HG03565 (cell line): ENCODE measurements around the gene SLC1A1.

Experiments used
- ATAC-seq: cut with Tn5 transposase; IDR thresholded peaks from one replicate; pipeline ENCODE4 v1.9.1; 2021; ENCODE audit warnings: mild to moderate bottlenecking, moderate library complexity; ENCODE audit not compliant: unreplicated experiment

Gene SLC1A1

GRCh38 chr9:4614627-4615026 is 124.4 kb downstream of the SLC1A1 start:
- no peak for ATAC-seq

GRCh38 chr9:4615251-4615650 is 125.0 kb downstream of the SLC1A1 start:
- ATAC-seq = no peak

- no peak for ATAC-seq
Measured at GRCh38 chr9:4615778-4616177, 125.5 kb downstream of the SLC1A1 start.

GRCh38 chr9:4617752-4618151 is 127.5 kb downstream of the SLC1A1 start:
- ATAC-seq = no peak

GRCh38 chr9:4618700-4619099 is 128.4 kb downstream of the SLC1A1 start:
- no peak for ATAC-seq

GRCh38 chr9:4620057-4620765 is 129.9 kb downstream of the SLC1A1 start:
- no peak for ATAC-seq

GRCh38 chr9:4620881-4621555 is 130.8 kb downstream of the SLC1A1 start:
- no peak for ATAC-seq

GRCh38 chr9:4622016-4622415 is 131.7 kb downstream of the SLC1A1 start:
- ATAC-seq = no peak

GRCh38 chr9:4630836-4631235 is 140.6 kb downstream of the SLC1A1 start:
- no peak for ATAC-seq
